ENCODE data around the gene KNSTRN. TPM values are rescaled to one million over a fixed set of nuclear protein-coding genes. Genes with fewer than 3 reads are reported as not detected.

The KNSTRN gene
- total RNA-seq, 1 experiment from 2014 or later: 85.2 TPM

GRCh38 chr15:40409366-40409765, 26.8 kb downstream of the KNSTRN start:
- Histone ChIP-seq H3K9me2 (ENCODE audit: insufficient read depth) (no peaks in the 10 kb centered on the region), H2AFZ (no peak overlapping the region), H4K20me1 (ENCODE audit: insufficient read depth) (no peaks in the 10 kb centered on the region), H3K9me3 (ENCODE audit: insufficient read depth, low read depth) (no peaks in the 10 kb centered on the region), H3K4me1 (replicated peaks; ENCODE audit: insufficient read depth) (peaks cover 16% of the 10 kb centered on the region), H3K27me3 (ENCODE audit: insufficient read depth, low read depth) (no peaks in the 10 kb centered on the region), H3K27ac (no peak overlapping the region), H3K4me3 (no peak overlapping the region), H3K79me2 (ENCODE audit: low read depth) (peaks cover 28% of the 10 kb centered on the region), H3F3A (ENCODE audit: insufficient read depth, low read depth) (peaks cover 10% of the 10 kb centered on the region), H3K4me2 (no peak overlapping the region), H3K36me3 (ENCODE audit: low read depth) (peaks cover 12% of the 10 kb centered on the region; the same call in 1 of the 2 replicates)
- ChIA-PET CTCF (interaction anchor here (0.6 kb wide), 1 partner anchor 494 kb away, joined by 3 read pairs; no protein-coding TSS in a partner anchor), POLR2A (ENCODE audit: unreplicated experiment) (no interaction called here)
- no peak for DNase-seq
- TF ChIP-seq EZH2 (IDR thresholded peaks at IDR 0.05; ENCODE audit: low read depth): no peak
- TF ChIP-seq CTCF (conservative IDR thresholded peaks at IDR 0.05): no peak
- intact Hi-C loops (cut with micrococcal nuclease; ENCODE audit: unreplicated experiment): no loop called here
- BruUV-seq (replicated peaks): no TSS peak

GRCh38 chr15:40410476-40410875, 28.0 kb downstream of the KNSTRN start:
- Histone ChIP-seq H2AFZ (no peak overlapping the region), H3K79me2 (ENCODE audit: low read depth) (peaks cover 28% of the 10 kb centered on the region), H3K9me2 (ENCODE audit: insufficient read depth) (no peaks in the 10 kb centered on the region), H3K9me3 (ENCODE audit: insufficient read depth, low read depth) (no peaks in the 10 kb centered on the region), H3K4me2 (no peak overlapping the region), H3K27ac (no peak overlapping the region), H3K36me3 (ENCODE audit: low read depth) (peaks cover 12% of the 10 kb centered on the region; the same call in 1 of the 2 replicates), H4K20me1 (ENCODE audit: insufficient read depth) (no peaks in the 10 kb centered on the region), H3K4me3 (no peak overlapping the region), H3K4me1 (replicated peaks; ENCODE audit: insufficient read depth) (peaks cover 11% of the 10 kb centered on the region), H3F3A (ENCODE audit: insufficient read depth, low read depth) (no peaks in the 10 kb centered on the region), H3K27me3 (ENCODE audit: insufficient read depth, low read depth) (no peaks in the 10 kb centered on the region)
- TF ChIP-seq EZH2 (IDR thresholded peaks at IDR 0.05; ENCODE audit: low read depth) (no peak), CTCF (conservative IDR thresholded peaks at IDR 0.05) (no peak)
- DNase-seq: no peak
- POLR2A ChIA-PET (ENCODE audit: unreplicated experiment): no interaction called here
- intact Hi-C loops (cut with micrococcal nuclease; ENCODE audit: unreplicated experiment): no loop called here
- no TSS peak for BruUV-seq (replicated peaks)
- CTCF ChIA-PET: no interaction called here

GRCh38 chr15:40412095-40412759, 29.7 kb downstream of the KNSTRN start:
- ChIA-PET CTCF (no interaction called here), POLR2A (ENCODE audit: unreplicated experiment) (no interaction called here)
- no peak overlapping the region for H2AFZ ChIP-seq
- no peak overlapping the region for H3K27ac ChIP-seq
- no peaks in the 10 kb centered on the region for H3K27me3 ChIP-seq (ENCODE audit: insufficient read depth, low read depth)
- H3K9me3 ChIP-seq (ENCODE audit: insufficient read depth, low read depth): no peaks in the 10 kb centered on the region
- H4K20me1 ChIP-seq (ENCODE audit: insufficient read depth): no peaks in the 10 kb centered on the region
- H3K4me1 ChIP-seq (replicated peaks; ENCODE audit: insufficient read depth): peaks cover 2% of the 10 kb centered on the region; the same call in 1 of the 2 replicates
- H3K79me2 ChIP-seq (ENCODE audit: low read depth): peaks cover 12% of the 10 kb centered on the region
- BruUV-seq (replicated peaks): no TSS peak
- TF ChIP-seq CTCF (conservative IDR thresholded peaks at IDR 0.05) (no peak), EZH2 (IDR thresholded peaks at IDR 0.05; ENCODE audit: low read depth) (no peak)
- no peak for DNase-seq
- H3K4me2 ChIP-seq: no peak overlapping the region
- no peak overlapping the region for H3K4me3 ChIP-seq
- peaks cover 12% of the 10 kb centered on the region; the same call in 1 of the 2 replicates for H3K36me3 ChIP-seq (ENCODE audit: low read depth)
- no peaks in the 10 kb centered on the region; the same call in 1 of the 2 replicates for H3F3A ChIP-seq (ENCODE audit: insufficient read depth, low read depth)
- H3K9me2 ChIP-seq (ENCODE audit: insufficient read depth): no peaks in the 10 kb centered on the region
- intact Hi-C loops (cut with micrococcal nuclease; ENCODE audit: unreplicated experiment): no loop called here
